K562 (cell line): ENCODE measurements around the gene GLRX. TPM values are rescaled to one million over a fixed set of nuclear protein-coding genes. Genes with fewer than 3 reads are reported as not detected.

Source experiments
- ATAC-seq: fragments of 200-7000 bp; cut with Tn5 transposase; 3 replicates; pipeline ENCODE4 v1.9.1; 2020; ENCODE audit warnings: moderate library complexity
- BruUV-seq: library from RNA; stranded (reverse); fragments of 400-500 nt; replicated peaks from 2 replicates; lab custom pipeline; 2021; lab: Mats Ljungman, UMichigan
- CTCF ChIA-PET: fragments of 300-600 bp; formaldehyde crosslinking; extraction: SDS; loops from one replicate; lab custom pipeline; 2021; ENCODE audit warnings: low intra/inter-chr PET ratio; lab: Yijun Ruan, JAX
- POLR2A ChIA-PET: fragments of 300-600, 350-650 bp; sonication (Branson Sonifier 250); formaldehyde crosslinking; extraction: SDS; loops from one replicate; lab custom pipeline; 2021; ENCODE audit warnings: antibody characterized with exemption, inconsistent platforms; lab: Yijun Ruan, JAX
- DNase-seq, 4 experiments: peaks; one replicate each; pipeline versions ENCODE4 v3.0.0 to v3.0.0-alpha.2; 2011 to 2018; ENCODE audit warnings: low spot score in 3 of 4, mixed read lengths in 3 of 4; ENCODE audit errors: extremely low read depth in 1 of 4
- FAIRE-seq: peaks from 2 replicates; lab custom pipeline; 2011; peaks lifted over from hg19 to GRCh38; lab: Jason Lieb, UNC
- H2AFZ ChIP-seq: 2 replicates; pipeline ENCODE4 v1.6.0; 2011; ENCODE audit warnings: low read depth, low read length, control low read depth, inconsistent platforms
- H3K27ac ChIP-seq: fragments of 200-600 bp; 3 replicates; pipeline ENCODE4 v1.8.0; 2011; ENCODE audit warnings: low read depth, mild to moderate bottlenecking, control low read depth, inconsistent platforms, low read length, moderate library complexity, mixed read lengths; ENCODE audit errors: extremely low read depth
- H3K27me3 ChIP-seq, 2 experiments: fragments of 300-600 bp in 1 of 2; 2 replicates in 1 of 2; 3 replicates in 1 of 2; pipeline versions ENCODE4 v1.6.0 to v1.8.0; 2011; ENCODE audit warnings: inconsistent platforms in 2 of 2, low read length in 2 of 2, mild to moderate bottlenecking in 1 of 2, mixed read lengths in 1 of 2, moderate library complexity in 1 of 2; ENCODE audit not compliant: control insufficient read depth in 2 of 2, insufficient read depth in 2 of 2
- H3K36me3 ChIP-seq: fragments of 300-600 bp; 3 replicates; pipeline ENCODE4 v1.8.0; 2011; ENCODE audit warnings: mild to moderate bottlenecking, low read length, inconsistent platforms; ENCODE audit not compliant: control insufficient read depth, insufficient read depth
- H3K4me1 ChIP-seq, 2 experiments: fragments of 200-600 bp in 1 of 2; replicated peaks in 1 of 2; 2 replicates in 1 of 2; 3 replicates in 1 of 2; pipeline versions ENCODE4 v1.5.1 to v1.8.0; 2011; ENCODE audit warnings: inconsistent platforms in 2 of 2, low read length in 2 of 2, mild to moderate bottlenecking in 1 of 2, mixed read lengths in 1 of 2, moderate library complexity in 1 of 2; ENCODE audit not compliant: control insufficient read depth in 2 of 2, insufficient read depth in 2 of 2
- H3K4me2 ChIP-seq: 2 replicates; pipeline ENCODE4 v1.6.1; 2011; ENCODE audit warnings: low read length, control low read depth, inconsistent platforms, mixed read lengths; ENCODE audit not compliant: insufficient read depth
- H3K4me3 ChIP-seq: fragments of 200-600 bp; sonication (generic), shearing (Covaris generic); 2 replicates; pipeline ENCODE4 v1.5.1; 2016; ENCODE audit warnings: control low read depth, inconsistent platforms
- H3K79me2 ChIP-seq: fragments of 200-600 bp; 3 replicates; pipeline ENCODE4 v1.8.0; 2011; ENCODE audit warnings: low read length, inconsistent platforms; ENCODE audit not compliant: control insufficient read depth, insufficient read depth
- H3K9ac ChIP-seq, 2 experiments: 2 replicates each; pipeline versions ENCODE4 v1.6.0 to v1.6.1; 2011; ENCODE audit warnings: low read depth in 2 of 2, low read length in 2 of 2, control low read depth in 1 of 2, inconsistent platforms in 1 of 2, mild to moderate bottlenecking in 1 of 2, mixed read lengths in 1 of 2; ENCODE audit not compliant: insufficient read depth in 1 of 2
- H3K9me1 ChIP-seq: one replicate; pipeline ENCODE4 v1.6.0; 2011; ENCODE audit warnings: inconsistent platforms, mild to moderate bottlenecking, low read length, moderate library complexity; ENCODE audit not compliant: control insufficient read depth, insufficient read depth
- H3K9me3 ChIP-seq: replicated peaks from 2 replicates; pipeline ENCODE4 v1.5.1; 2011; ENCODE audit warnings: low read depth, low read length, inconsistent platforms; ENCODE audit not compliant: control insufficient read depth, insufficient read depth
- H4K20me1 ChIP-seq: replicated peaks from 2 replicates; pipeline ENCODE4 v1.6.1; 2011; ENCODE audit warnings: low read length, inconsistent platforms, mixed read lengths; ENCODE audit not compliant: control insufficient read depth, insufficient read depth
- ADNP ChIP-seq: fragments of 200-800 bp; sonication (Bioruptor generic); IDR thresholded peaks from 2 replicates; pipeline ENCODE4 v1.6.1; 2016; ENCODE audit warnings: missing genetic modification characterization, missing compliant biosample characterization
- HMG20B ChIP-seq: fragments of 250-450 bp; sonication (Bioruptor Pico); IDR thresholded peaks from 2 replicates; pipeline ENCODE4 v1.5.0; 2021; ENCODE audit warnings: mild to moderate bottlenecking
- IRF9 ChIP-seq: fragments of 450-650 bp; IDR thresholded peaks from 2 replicates; pipeline ENCODE4 v1.6.1; 2016; ENCODE audit warnings: missing biosample characterization, missing genetic modification characterization
- NFE2 ChIP-seq: IDR thresholded peaks from 2 replicates; pipeline ENCODE4 v1.6.1; 2014; ENCODE audit warnings: antibody characterized with exemption, low read depth
- PML ChIP-seq: IDR thresholded peaks from 2 replicates; pipeline ENCODE4 v1.6.1; 2012; ENCODE audit warnings: low read length, inconsistent platforms
- PRPF4 ChIP-seq: fragments of 200-400 bp; formaldehyde crosslinking; IDR thresholded peaks from one replicate; pipeline ENCODE4 v1.6.1; 2017; ENCODE audit warnings: low read length, low read depth, mild to moderate bottlenecking; ENCODE audit not compliant: insufficient read depth, poor library complexity, severe bottlenecking
- RUNX1 ChIP-seq: sonication (generic); IDR thresholded peaks from 2 replicates; pipeline ENCODE4 v1.6.1; 2016; ENCODE audit warnings: antibody characterized with exemption, low read depth
- THRAP3 ChIP-seq: fragments of 450-650 bp; IDR thresholded peaks from 2 replicates; pipeline ENCODE4 v1.6.1; 2016; ENCODE audit warnings: mild to moderate bottlenecking, inconsistent platforms, borderline replicate concordance
- ZBTB12 ChIP-seq: fragments of 250-450 bp; sonication (Bioruptor Pico); IDR thresholded peaks from 2 replicates; pipeline ENCODE4 v1.4.0; 2020
- ZFX ChIP-seq: sonication (generic); formaldehyde crosslinking; IDR thresholded peaks from 2 replicates; pipeline ENCODE4 v1.8.0; 2022; ENCODE audit warnings: mild to moderate bottlenecking, missing genetic modification reagents, moderate library complexity
- ZNF175 ChIP-seq: fragments of 200-800 bp; sonication (Bioruptor generic); IDR thresholded peaks from 2 replicates; pipeline ENCODE4 v1.6.1; 2016; ENCODE audit warnings: low read depth, mild to moderate bottlenecking, missing genetic modification characterization, missing compliant biosample characterization
- ZNF407 ChIP-seq: fragments of 450-650 bp; IDR thresholded peaks from 2 replicates; pipeline ENCODE4 v1.6.1; 2016; ENCODE audit warnings: low read depth
- ZNF77 ChIP-seq: fragments of 250-450 bp; sonication (Bioruptor Pico); IDR thresholded peaks from 2 replicates; pipeline ENCODE4 v1.5.0; 2020
- WGBS: fragments of 100-300 bp; shearing (Covaris generic); methylation state at CpG from one replicate; pipeline ENCODE4 v1.1.6; 2016; ENCODE audit warnings: low coverage, mixed read lengths; ENCODE audit not compliant: insufficient coverage; ENCODE audit errors: missing lambda C conversion rate; 5-methylcytosine and 5-hydroxymethylcytosine counted together
- in situ Hi-C: fragments of 300-500 bp; cut with MboI; formaldehyde crosslinking; loops from 4 replicates; pipeline ENCODE4 v1.15.0; 2018; ENCODE audit warnings: inconsistent platforms, mixed read lengths
- intact Hi-C: fragments of 100-400 bp; cut with micrococcal nuclease; formaldehyde crosslinking; loops from 2 replicates; pipeline ENCODE4 v1.14.2; 2022
- polyA plus RNA-seq, 8 experiments: library from polyadenylated mRNA; depleted of rRNA in 4 of 8; stranded (reverse) in 5 of 8; unstranded in 3 of 8; fragments of >200 nt; fragmentation: Nextera tagmentation in 2 of 8; fragmentation: Illumina TruSeq in 1 of 8; extraction: Ambion mirVana in 2 of 8; extraction: Trizol in 1 of 8; gene quantifications; 2 replicates each; pipeline versions ENCODE4 v1.2.1 to v1.2.3, GENCODE V29; 2011 to 2014; ENCODE audit warnings: inconsistent platforms in 1 of 8, missing spikeins in 1 of 8
- total RNA-seq, 7 experiments: library from RNA; depleted of rRNA in 6 of 7; stranded (reverse); fragments of >200 nt in 6 of 7; fragmentation: Illumina TruSeq in 2 of 7; extraction: Trizol in 2 of 7; gene quantifications; 2 replicates each; pipeline versions ENCODE4 v1.2.1 to v1.2.3, GENCODE V29; 2011 to 2021; ENCODE audit warnings: low replicate concordance in 1 of 7

The GLRX gene
- total and polyA plus RNA-seq, 9 of the 15 experiments (the other 6 are each of a cell fraction or from before 2014, with no cell fraction given), result 2.3 to 11.2 (median 4.6) TPM

- no peak overlapping the region for H3K27ac ChIP-seq
- H3K9me3 ChIP-seq, result no peaks in the 10 kb centered on the region; the same call in 1 of the 2 replicates
- ChIA-PET POLR2A (no interaction called here), CTCF (no interaction called here)
- in situ Hi-C loops, result loop anchor here (5.0 kb wide), 1 partner anchor 746 kb away; no protein-coding TSS in a partner anchor
- H3K4me1 ChIP-seq, result peaks cover 10 to 12% of the 10 kb centered on the region in 2 experiments; a peak in 4 of 5 replicates
- ATAC-seq (no peak), DNase-seq (no peak), FAIRE-seq (no peak)
- no peak overlapping the region for H3K4me2 ChIP-seq
- no peak overlapping the region for H3K4me3 ChIP-seq
- 0 out of 4 replicates have a peak overlapping the region, but pooled peaks of 1 of the 2 experiments have one; percentile 4 for H3K9ac ChIP-seq
- 58% methylated on average over 6 of the region's 7 CpGs for WGBS
- no peaks in the 10 kb centered on the region for H3K79me2 ChIP-seq
- H3K36me3 ChIP-seq, result no peaks in the 10 kb centered on the region
- H3K27me3 ChIP-seq, result no peaks in the 10 kb centered on the region
- intact Hi-C loops, result loop anchor here (5.0 kb wide), 1 partner anchor 741 kb away; no protein-coding TSS in a partner anchor
- H3K9me1 ChIP-seq, result no peaks in the 10 kb centered on the region
- no peaks in the 10 kb centered on the region for H4K20me1 ChIP-seq
- H2AFZ ChIP-seq, result no peak overlapping the region
- BruUV-seq, result no TSS peak
- no peak for TF ChIP-seq HMG20B
- TF ChIP-seq ZFX (CRISPR knock-in tag), result no peak
- TF ChIP-seq PRPF4, result no peak
- TF ChIP-seq IRF9 (tag), result no peak
- no peak for TF ChIP-seq ZNF77 (CRISPR knock-in tag)
- no peak for TF ChIP-seq ZNF175
- TF ChIP-seq ZNF407, result no peak
- no peak for TF ChIP-seq NFE2
- TF ChIP-seq ADNP (tag), result no peak
- TF ChIP-seq ZBTB12 (CRISPR knock-in tag), result no peak
- no peak for TF ChIP-seq THRAP3
- TF ChIP-seq RUNX1, result no peak
- TF ChIP-seq PML, result no peak
These were observed 34.0 kb upstream of the GLRX start for GRCh38 chr5:95856501-95856981.
